Prostate gland (tissue), 2 donors: ENCODE results near the gene SAMM50.

Experiments used
- POLR2A ChIP-seq: fragments of 450-650 bp; IDR thresholded peaks from one replicate; pipeline ENCODE4 v1.6.1; 2016; ENCODE audit warnings: antibody characterized with exemption, mild to moderate bottlenecking
- TF ChIP-seq, protein P1 (sequence below), 4 experiments: fragments of 200-600 bp in 2 of 4; fragments of 450-650 bp in 2 of 4; sonication (generic) in 2 of 4; IDR thresholded peaks; 1 replicate in 3 of 4; 2 replicates in 1 of 4; pipeline ENCODE4 v1.5.1; 2016 to 2019; ENCODE audit warnings: antibody characterized with exemption in 4 of 4, mild to moderate bottlenecking in 2 of 4, moderate library complexity in 2 of 4

DNA sequence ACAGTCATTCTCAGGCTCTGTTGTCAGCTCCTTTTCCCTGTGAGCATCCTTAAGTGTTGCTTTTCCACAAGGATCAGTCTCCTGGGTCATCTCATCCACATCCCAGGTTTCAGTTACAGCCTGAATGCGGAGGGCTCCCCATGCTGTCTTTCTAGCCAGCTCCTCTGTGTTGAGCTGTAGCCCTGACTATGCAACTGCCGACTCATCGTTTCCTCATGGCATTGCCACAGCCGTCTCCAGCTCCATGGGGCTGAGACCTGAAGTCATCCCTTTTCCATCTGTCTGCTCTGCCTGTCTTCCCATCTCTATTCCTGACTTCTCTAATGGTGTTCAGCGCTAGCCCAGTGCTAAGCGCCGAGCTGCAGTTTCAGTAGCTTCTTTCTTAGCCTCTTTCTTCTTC lies 11.8 kb downstream of the SAMM50 start:
- TF ChIP-seq, protein P1, sequence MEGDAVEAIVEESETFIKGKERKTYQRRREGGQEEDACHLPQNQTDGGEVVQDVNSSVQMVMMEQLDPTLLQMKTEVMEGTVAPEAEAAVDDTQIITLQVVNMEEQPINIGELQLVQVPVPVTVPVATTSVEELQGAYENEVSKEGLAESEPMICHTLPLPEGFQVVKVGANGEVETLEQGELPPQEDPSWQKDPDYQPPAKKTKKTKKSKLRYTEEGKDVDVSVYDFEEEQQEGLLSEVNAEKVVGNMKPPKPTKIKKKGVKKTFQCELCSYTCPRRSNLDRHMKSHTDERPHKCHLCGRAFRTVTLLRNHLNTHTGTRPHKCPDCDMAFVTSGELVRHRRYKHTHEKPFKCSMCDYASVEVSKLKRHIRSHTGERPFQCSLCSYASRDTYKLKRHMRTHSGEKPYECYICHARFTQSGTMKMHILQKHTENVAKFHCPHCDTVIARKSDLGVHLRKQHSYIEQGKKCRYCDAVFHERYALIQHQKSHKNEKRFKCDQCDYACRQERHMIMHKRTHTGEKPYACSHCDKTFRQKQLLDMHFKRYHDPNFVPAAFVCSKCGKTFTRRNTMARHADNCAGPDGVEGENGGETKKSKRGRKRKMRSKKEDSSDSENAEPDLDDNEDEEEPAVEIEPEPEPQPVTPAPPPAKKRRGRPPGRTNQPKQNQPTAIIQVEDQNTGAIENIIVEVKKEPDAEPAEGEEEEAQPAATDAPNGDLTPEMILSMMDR (IDR thresholded peaks at IDR 0.05) = no peak
- no peak for TF ChIP-seq POLR2A
